Activated CD8-positive, alpha-beta memory T cell treated with anti-CD3 and anti-CD28 coated beads for 48 hours (primary cell): Measurements from ENCODE around the gene NQO2.
"Not testable (repeated sequence)": the region's sequence is repeated elsewhere in the genome, so short reads cannot be mapped to it uniquely, and the experiment has no call there.

ENCODE experiments used
- DNase-seq, 3 experiments: peaks; one replicate each; pipeline ENCODE4 v3.0.0-alpha.2; 2020; ENCODE audit warnings: low read depth in 2 of 3, low spot score in 2 of 3

NQO2 gene

GRCh38 chr6:3013901-3014674, 14.4 kb downstream of the NQO2 start:
- DNase-seq = no peak

- no peak for DNase-seq
These were observed 15.0 kb downstream of the NQO2 start for GRCh38 chr6:3014675-3015066.

- no peak for DNase-seq
These were observed 15.4 kb downstream of the NQO2 start for GRCh38 chr6:3015144-3015543.

- no peak for DNase-seq
These were observed 17.0 kb downstream of the NQO2 start for GRCh38 chr6:3016473-3017280.

GRCh38 chr6:3017304-3017703, 17.6 kb downstream of the NQO2 start:
- no peak for DNase-seq

GRCh38 chr6:3019065-3019464, 19.4 kb downstream of the NQO2 start:
- DNase-seq = no peak

GRCh38 chr6:3019749-3020320, 20.1 kb downstream of the NQO2 start:
- DNase-seq = no peak

GRCh38 chr6:3020976-3021598, 21.4 kb downstream of the NQO2 start:
- not testable (repeated sequence) for DNase-seq

- DNase-seq = peak in 1 of 3 experiments; percentile 23
These were observed 23.3 kb downstream of the NQO2 start for GRCh38 chr6:3022765-3023662.

GRCh38 chr6:3023663-3024483, 24.2 kb downstream of the NQO2 start:
- DNase-seq = peak; percentile 68 to 69 (median 68)

GRCh38 chr6:3026791-3027626, 27.3 kb downstream of the NQO2 start:
- DNase-seq = peak in 1 of 3 experiments; percentile 20

GRCh38 chr6:3028156-3028555, 28.5 kb downstream of the NQO2 start:
- not testable (repeated sequence) for DNase-seq

- DNase-seq = no peak
These were observed 32.4 kb downstream of the NQO2 start for GRCh38 chr6:3031857-3032640.

- DNase-seq = no peak
These were observed 33.3 kb downstream of the NQO2 start for GRCh38 chr6:3032986-3033385.

- DNase-seq = no peak
These were observed 34.0 kb downstream of the NQO2 start for GRCh38 chr6:3033652-3034051.

- no peak for DNase-seq
These were observed 35.7 kb downstream of the NQO2 start for GRCh38 chr6:3035397-3035796.

GRCh38 chr6:3036861-3037637, 37.4 kb downstream of the NQO2 start:
- DNase-seq = no peak
